Suprapubic skin (tissue), 4 donors: ENCODE results near the gene FAT4.

ENCODE experiments used
- CTCF ChIP-seq, 2 donors: fragments of 200-600 bp in 1 of 2; fragments of 450-650 bp in 1 of 2; sonication (generic) in 1 of 2; IDR thresholded peaks; one replicate each; pipeline ENCODE4 v1.5.1; 2016 to 2019; ENCODE audit warnings: antibody characterized with exemption in 2 of 2, mild to moderate bottlenecking in 1 of 2, moderate library complexity in 1 of 2
- POLR2A ChIP-seq, 2 donors: fragments of 450-650 bp; IDR thresholded peaks; one replicate each; pipeline ENCODE4 v1.6.1; 2017; ENCODE audit warnings: antibody characterized with exemption in 2 of 2, mild to moderate bottlenecking in 2 of 2, moderate library complexity in 2 of 2
- POLR2AphosphoS5 ChIP-seq, 3 donors: sonication (generic); formaldehyde crosslinking; IDR thresholded peaks; one replicate each; pipeline ENCODE4 v1.6.1; 2017; ENCODE audit warnings: antibody characterized with exemption in 3 of 3

- TF ChIP-seq CTCF (IDR thresholded peaks at IDR 0.05) = no peak
- no peak for TF ChIP-seq POLR2A (IDR thresholded peaks at IDR 0.05)
- no peak for TF ChIP-seq POLR2AphosphoS5 (IDR thresholded peaks at IDR 0.05)
Observed at GRCh38 chr4:125334926-125335325, 20.2 kb downstream of the FAT4 start.
